A549 (cell line): ENCODE measurements around the gene AP3D1.

Experiments used
- CTCF ChIP-seq: fragments of >200 bp; sonication (Bioruptor Twin); formaldehyde crosslinking; IDR thresholded peaks from 3 replicates; pipeline ENCODE4 v1.5.1; 2016
- ELK1 ChIP-seq: fragments of 150-350 bp; IDR thresholded peaks from 2 replicates; pipeline ENCODE4 v1.6.1; 2014; ENCODE audit warnings: low read depth, mild to moderate bottlenecking, low read length
- EP300 ChIP-seq, 2 experiments: fragments of >200 bp; sonication (Bioruptor Twin); formaldehyde crosslinking; IDR thresholded peaks; 2 replicates in 1 of 2; 3 replicates in 1 of 2; pipeline ENCODE4 v1.6.1; 2016 to 2017
- NFE2L2 ChIP-seq: fragments of 150-350 bp; conservative IDR thresholded peaks from 2 replicates; pipeline ENCODE4 v1.6.1; 2014; ENCODE audit warnings: low read length
- POLR2A ChIP-seq: IDR thresholded peaks from 2 replicates; pipeline ENCODE4 v1.6.1; 2012; ENCODE audit warnings: mild to moderate bottlenecking, low read length
- RAD21 ChIP-seq, 2 experiments: fragments of >200 bp in 1 of 2; sonication (Bioruptor Twin) in 1 of 2; formaldehyde crosslinking in 1 of 2; IDR thresholded peaks in 1 of 2; conservative IDR thresholded peaks in 1 of 2; 2 replicates in 1 of 2; 3 replicates in 1 of 2; pipeline ENCODE4 v1.6.1; 2012 to 2018; ENCODE audit warnings: inconsistent platforms in 1 of 2
- REST ChIP-seq: fragments of 200-600 bp; sonication (generic); IDR thresholded peaks from 2 replicates; pipeline ENCODE4 v1.6.1; 2016; ENCODE audit warnings: antibody characterized with exemption, mild to moderate bottlenecking, moderate library complexity
- SREBF2 ChIP-seq: fragments of 450-650 bp; IDR thresholded peaks from 2 replicates; pipeline ENCODE4 v1.6.1; 2014; ENCODE audit warnings: mild to moderate bottlenecking, moderate library complexity
- TP53 ChIP-seq: fragments of 250-450 bp; sonication (Bioruptor Pico); IDR thresholded peaks from 2 replicates; pipeline ENCODE4 v1.5.0; 2021; ENCODE audit warnings: mild to moderate bottlenecking, moderate library complexity

- no peak for TF ChIP-seq NFE2L2
- no peak for TF ChIP-seq TP53 (CRISPR knock-in tag)
- TF ChIP-seq CTCF: no peak
- no peak for TF ChIP-seq EP300 (IDR thresholded peaks at IDR 0.05)
- no peak for TF ChIP-seq ELK1
- TF ChIP-seq REST: no peak
- TF ChIP-seq SREBF2: no peak
- peak in 1 of 2 experiments; percentile 18; a peak in 1 of 5 replicates for TF ChIP-seq RAD21 (conservative IDR thresholded peaks at IDR 0.05 in 1 of 2, IDR thresholded peaks at IDR 0.05 in 1 of 2)
- no peak for TF ChIP-seq POLR2A
Observed at GRCh38 chr19:2168619-2169424, 17.5 kb upstream of the AP3D1 start.
